Ishikawa (cell line): ENCODE results near the gene MORC2.

Experiments used
- CEBPB ChIP-seq: IDR thresholded peaks from 2 replicates; pipeline ENCODE4 v1.6.1; 2012
- CREB1 ChIP-seq: IDR thresholded peaks from 2 replicates; pipeline ENCODE4 v1.6.1; 2012; ENCODE audit warnings: low read depth
- EGR1 ChIP-seq: IDR thresholded peaks from 2 replicates; pipeline ENCODE4 v1.6.1; 2012
- EP300 ChIP-seq: IDR thresholded peaks from 2 replicates; pipeline ENCODE4 v1.6.1; 2012; ENCODE audit warnings: borderline replicate concordance
- FOXM1 ChIP-seq: IDR thresholded peaks from 2 replicates; pipeline ENCODE4 v1.6.1; 2012; ENCODE audit warnings: low read depth, borderline replicate concordance
- NFIC ChIP-seq: IDR thresholded peaks from 2 replicates; pipeline ENCODE4 v1.6.1; 2012
- RAD21 ChIP-seq: IDR thresholded peaks from 2 replicates; pipeline ENCODE4 v1.6.1; 2012; ENCODE audit warnings: low read depth
- TAF1 ChIP-seq: IDR thresholded peaks from 2 replicates; pipeline ENCODE4 v1.6.1; 2012; ENCODE audit warnings: low read depth, mild to moderate bottlenecking
- TCF12 ChIP-seq: IDR thresholded peaks from 2 replicates; pipeline ENCODE4 v1.6.1; 2012; ENCODE audit warnings: low read depth
- TEAD4 ChIP-seq: IDR thresholded peaks from 2 replicates; pipeline ENCODE4 v1.6.1; 2012
- YY1 ChIP-seq: IDR thresholded peaks from 2 replicates; pipeline ENCODE4 v1.6.1; 2012; ENCODE audit warnings: low read depth
- TF ChIP-seq, protein P1 (sequence below): IDR thresholded peaks from 2 replicates; pipeline ENCODE4 v1.6.1; 2012
- TF ChIP-seq, protein P2 (sequence below): IDR thresholded peaks from 2 replicates; pipeline ENCODE4 v1.6.1; 2012

- TF ChIP-seq, protein P1, sequence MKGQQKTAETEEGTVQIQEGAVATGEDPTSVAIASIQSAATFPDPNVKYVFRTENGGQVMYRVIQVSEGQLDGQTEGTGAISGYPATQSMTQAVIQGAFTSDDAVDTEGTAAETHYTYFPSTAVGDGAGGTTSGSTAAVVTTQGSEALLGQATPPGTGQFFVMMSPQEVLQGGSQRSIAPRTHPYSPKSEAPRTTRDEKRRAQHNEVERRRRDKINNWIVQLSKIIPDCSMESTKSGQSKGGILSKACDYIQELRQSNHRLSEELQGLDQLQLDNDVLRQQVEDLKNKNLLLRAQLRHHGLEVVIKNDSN: no peak
- no peak for TF ChIP-seq CREB1
- no peak for TF ChIP-seq EP300
- TF ChIP-seq, protein P2, sequence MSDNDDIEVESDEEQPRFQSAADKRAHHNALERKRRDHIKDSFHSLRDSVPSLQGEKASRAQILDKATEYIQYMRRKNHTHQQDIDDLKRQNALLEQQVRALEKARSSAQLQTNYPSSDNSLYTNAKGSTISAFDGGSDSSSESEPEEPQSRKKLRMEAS: no peak
- TF ChIP-seq NFIC: no peak
- TF ChIP-seq YY1: no peak
- no peak for TF ChIP-seq EGR1
- TF ChIP-seq CEBPB: no peak
- no peak for TF ChIP-seq FOXM1
- no peak for TF ChIP-seq TAF1
- no peak for TF ChIP-seq RAD21
- TF ChIP-seq TEAD4: no peak
- TF ChIP-seq TCF12: no peak
These were observed 37.0 kb upstream of the MORC2 start for GRCh38 chr22:31005535-31005934.
